COR-L47 (cell line): ENCODE data around the gene KLK10.

Source experiments
- DNase-seq: peaks from one replicate; lab custom pipeline; 2025; lab: John Stamatoyannopoulos, UW

The KLK10 gene, protein sequence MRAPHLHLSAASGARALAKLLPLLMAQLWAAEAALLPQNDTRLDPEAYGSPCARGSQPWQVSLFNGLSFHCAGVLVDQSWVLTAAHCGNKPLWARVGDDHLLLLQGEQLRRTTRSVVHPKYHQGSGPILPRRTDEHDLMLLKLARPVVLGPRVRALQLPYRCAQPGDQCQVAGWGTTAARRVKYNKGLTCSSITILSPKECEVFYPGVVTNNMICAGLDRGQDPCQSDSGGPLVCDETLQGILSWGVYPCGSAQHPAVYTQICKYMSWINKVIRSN

DNA sequence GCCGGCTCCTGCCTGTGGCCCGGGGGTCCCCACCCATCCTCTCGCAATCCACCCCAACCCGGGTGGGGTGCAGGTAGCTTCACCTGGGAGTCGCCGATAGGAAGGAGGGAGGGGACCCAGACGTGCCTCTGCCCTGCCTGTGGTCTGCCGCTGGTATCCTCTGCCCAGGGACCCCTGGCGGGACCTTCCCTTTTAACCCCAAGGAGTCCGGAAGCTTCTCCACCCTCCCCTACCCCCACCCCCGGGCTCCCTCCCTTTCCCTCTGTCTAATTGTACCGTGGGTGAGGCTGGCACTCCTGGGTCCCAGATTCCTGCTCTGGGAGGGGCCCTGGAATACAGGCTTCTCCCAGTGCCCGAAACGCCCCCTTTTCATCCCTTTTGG, at the start of gene KLK10:
TSS of gene KLK10 (minus strand) at position 166 of the 382 bp plus-strand sequence. CDS start 579 bp downstream, outside the sequence.
- no peak for DNase-seq

DNA sequence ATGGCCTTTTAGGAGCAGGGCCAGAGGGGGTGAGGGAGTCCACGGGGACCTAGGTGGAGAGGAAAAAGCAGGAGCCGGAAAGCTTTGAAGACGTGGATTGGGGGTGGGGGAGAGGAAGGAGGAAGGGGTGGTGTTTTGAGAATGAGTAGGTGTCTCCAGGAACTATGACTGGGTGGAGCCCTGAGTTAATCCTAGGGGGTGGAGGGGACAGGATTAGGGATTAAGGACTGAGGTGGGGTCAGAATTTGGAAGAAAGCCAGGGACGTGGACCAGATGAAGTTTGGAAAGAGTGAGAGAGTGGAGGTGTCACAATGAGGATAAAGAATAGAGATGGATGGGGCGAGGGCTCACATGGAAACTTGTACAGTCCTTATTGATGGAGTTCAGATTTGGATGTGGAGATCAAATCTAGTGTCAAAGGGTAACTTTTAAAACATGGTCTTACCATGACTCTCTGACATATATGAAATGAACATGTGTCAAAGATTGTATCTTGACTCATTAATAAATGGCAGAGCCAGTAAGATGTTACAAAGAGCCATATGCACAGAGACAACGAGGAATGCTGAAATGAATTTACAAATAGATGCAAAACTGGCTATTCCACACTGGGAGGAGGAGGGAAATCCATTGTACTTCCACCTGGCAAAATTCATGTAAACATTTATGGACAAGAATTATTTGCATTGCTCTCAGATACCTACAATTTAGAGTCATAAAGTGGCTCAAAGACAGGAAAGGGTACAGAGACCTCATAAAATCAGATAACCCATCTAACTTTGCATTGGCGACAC, 47.1 kb upstream of the KLK10 start:
- DNase-seq = no peak

DNA sequence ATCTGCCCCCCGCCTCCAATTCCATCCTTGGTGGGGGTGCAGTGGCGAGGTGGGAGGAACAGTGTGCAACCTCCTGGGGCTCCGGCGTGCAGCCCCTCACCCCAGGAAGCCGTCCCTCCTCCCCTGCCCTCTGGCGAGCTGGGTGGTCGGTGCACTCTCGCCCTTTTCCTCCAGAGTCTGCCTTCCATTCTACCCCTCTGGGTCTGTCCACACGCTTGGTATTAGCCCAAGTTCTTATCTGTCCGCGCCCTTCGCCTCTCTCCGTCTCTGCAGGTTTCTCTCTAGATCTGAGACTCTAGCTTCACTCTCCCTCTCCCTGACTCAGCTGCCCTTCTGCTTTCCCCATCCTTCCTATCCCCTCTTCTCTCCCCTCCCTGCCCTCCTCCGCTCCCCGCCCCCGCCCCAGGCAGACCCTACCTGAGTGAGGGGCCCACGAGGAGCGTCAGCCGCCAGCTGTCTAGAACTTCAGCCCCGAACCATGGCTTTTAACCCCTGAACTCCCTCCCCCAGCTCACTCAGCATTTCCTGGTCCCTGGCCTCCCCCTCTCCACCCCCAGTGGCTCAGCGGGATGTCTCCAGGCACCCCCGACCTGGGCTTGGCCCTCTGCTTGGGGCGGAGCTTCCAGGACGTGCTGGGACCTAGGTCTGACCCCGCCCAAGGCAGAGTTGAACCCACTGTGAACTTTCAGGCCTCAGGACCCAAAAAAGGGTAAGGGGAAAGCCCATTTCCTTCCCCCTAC, 45.9 kb upstream of the KLK10 start:
- no peak for DNase-seq

DNA sequence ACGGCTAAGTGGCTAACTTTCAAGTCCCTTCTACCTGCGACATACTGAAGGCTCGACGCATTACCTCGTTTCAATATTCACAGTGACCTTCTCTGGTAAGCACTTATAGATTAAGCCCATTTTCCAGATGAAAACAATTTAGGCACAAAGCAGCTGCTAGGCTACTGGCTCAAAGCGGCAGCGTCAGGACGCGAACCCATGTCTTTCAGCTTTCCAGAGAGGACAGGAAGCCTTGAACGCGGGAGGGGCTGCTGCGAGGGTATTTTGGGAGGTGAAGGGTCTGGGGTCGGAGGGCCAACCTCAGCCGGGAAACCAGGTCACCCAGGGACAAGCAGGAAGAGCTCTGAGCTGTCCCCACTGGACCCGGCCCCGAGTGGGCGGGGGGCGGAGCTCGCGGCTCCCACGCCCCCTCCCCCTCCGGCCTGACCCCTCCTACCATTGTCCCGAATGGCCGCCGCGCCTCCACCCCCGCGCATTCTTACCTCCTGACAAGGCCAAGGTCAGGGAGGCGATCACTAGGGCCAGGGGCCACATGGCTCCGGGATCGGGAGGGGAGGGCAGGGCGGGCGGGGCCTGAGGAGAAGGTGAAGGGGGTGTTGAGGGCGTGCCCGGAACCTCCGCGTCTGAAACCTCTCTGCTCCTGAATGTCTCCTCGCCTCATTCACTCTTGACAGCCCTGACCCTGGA, 45.2 kb upstream of the KLK10 start, which contains the start of gene KLK13:
TSS of gene KLK13 (minus strand) at position 559 of the 687 bp plus-strand sequence. CDS start at position 534, 25 bp downstream.
- DNase-seq = no peak

DNA sequence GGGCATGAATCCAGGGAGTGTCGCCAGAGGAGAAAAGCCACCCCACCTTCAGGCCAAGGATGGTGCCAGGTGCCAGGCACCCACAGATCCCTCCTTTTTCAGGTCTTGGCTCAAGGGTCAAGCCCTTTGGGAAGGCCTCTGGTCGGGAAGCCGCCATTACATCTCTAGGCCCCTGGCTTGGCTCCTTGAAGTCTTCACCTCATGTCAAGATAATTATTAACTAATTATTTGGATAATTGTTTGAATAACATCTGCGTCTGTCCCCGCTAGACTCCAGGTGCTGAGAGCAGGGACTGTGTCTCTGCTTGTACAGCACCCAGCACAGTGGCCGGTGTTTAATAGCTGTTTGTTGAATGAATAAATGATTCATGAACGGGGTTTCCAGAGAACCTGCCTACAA, 44.2 kb upstream of the KLK10 start:
- no peak for DNase-seq

DNA sequence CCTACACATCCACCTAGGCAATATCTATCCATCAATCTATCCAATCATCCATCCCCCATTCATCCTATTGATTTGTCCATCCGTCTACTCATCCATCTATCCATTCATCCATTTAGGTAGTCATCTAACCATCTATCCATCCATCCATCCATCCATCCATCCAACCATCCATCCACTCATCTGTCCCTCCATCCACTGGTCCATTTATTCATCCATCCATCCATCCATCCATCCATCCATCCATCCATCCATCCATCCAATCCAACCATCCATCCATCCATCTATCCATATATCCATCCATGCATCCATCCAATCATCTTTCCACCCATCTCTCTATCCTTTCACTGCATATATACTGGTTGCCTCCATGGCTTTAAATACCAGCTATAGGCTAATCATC, 41.5 kb upstream of the KLK10 start:
- DNase-seq = no peak

DNA sequence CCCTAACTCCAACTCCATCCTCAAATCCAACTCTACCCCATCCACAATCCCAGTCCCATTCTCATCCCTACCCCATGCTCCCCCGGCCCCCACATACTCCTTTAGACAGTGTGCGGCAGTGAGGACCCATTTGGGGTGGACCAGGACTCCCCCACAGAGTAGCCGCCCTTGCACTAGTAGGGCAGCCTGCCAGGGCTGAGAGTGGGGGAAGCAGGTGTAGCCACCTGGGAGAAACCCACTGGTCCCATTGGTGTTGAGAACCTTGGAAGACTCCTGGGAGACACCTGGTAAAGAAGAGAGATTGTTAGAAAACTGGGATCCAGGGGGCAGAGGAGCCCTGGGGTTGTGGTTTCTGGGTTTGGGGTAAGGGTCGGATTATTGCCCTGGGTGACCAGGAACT, 40.8 kb upstream of the KLK10 start:
- DNase-seq = no peak

DNA sequence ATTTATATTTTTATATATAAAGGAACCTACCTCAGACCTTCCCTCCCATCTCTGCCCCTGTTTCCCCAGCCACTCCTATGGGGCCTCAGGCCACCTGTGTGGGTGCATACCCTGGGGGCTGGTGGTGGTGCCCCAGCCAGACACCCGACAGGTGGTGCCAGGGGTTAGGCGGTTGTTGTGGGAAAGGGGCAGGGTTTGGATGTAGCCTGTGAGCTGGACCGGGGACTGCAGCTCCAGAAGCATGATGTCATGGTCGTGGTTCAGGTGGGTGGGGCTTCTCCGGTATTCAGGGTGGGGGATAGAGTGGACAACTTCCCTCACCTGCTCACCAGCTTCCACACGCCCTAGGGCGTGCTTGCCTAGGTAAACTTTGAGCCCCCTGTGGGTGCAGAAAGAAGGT, 40.2 kb upstream of the KLK10 start:
- no peak for DNase-seq

DNA sequence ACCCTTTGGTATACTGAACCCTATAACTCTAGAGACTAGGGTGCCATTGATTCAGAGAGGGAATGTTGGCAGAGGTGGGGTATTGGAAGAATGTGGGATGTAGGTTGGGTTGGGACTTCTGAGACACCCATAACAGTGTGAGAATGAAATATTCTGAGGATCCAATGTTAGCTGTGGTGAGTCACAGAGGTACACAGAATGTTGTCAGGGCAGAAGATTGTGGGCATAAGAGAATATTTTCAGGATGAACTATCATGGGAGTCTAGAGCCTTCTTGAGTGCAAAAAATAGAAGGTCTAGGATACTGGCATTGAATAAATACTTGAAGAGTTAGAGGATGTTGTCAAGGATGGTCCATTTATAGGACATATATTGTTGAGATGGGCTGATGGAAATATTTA, 36.4 kb upstream of the KLK10 start:
- no peak for DNase-seq

DNA sequence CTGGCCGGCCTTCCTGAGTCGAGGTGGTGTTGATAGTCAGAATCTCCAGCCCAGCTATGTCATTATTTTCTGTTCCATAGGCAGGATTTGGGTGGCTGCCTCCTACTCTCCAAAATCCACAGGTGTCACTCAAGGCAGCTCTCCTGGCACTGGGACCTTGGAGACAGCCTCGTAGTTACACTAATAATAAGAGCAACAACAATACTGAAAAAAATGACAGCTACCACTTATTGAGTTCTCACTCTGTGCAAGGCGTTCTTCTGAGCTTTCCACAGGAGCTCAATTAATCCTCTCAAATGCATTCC, 27.5 kb upstream of the KLK10 start:
- no peak for DNase-seq

DNA sequence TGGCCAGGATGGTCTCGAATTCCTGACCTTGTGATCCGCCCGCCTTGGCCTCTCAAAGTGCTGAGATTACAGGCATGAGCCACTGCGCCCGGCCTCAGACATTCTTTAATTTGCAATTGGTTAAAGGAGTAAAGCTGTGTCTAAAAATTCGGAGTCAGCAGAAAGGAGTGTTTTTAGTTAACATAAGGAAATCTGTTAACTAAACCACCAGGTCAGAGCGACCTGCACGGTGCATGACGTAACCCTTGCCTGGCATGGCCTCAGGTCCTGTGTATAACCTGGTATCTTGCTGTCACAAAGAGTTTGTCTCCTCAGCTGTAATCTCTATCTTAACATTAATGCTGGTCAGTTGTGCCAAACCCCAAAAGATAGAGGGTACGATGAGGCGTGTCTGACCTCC, 24.8 kb upstream of the KLK10 start:
- DNase-seq = no peak

DNA sequence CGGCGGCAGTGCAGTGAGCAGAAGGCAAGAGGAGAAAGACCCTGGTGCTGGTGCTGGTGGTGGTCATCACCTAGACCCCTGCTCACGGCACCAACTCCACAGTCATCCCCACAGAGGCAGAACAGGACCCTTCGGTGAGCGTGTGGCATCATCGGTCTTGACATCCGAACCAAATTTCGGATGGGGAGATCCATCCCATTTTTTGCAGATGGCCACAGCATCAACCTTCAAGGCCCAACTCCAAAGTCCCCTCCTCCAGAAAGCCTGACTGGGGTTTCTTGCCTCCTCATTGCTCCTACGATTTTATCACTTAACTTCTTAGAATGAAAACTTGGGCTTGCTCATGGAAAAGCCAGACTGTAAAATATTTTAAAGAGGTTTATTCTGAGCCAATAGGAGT, 24.0 kb upstream of the KLK10 start:
- no peak for DNase-seq

DNA sequence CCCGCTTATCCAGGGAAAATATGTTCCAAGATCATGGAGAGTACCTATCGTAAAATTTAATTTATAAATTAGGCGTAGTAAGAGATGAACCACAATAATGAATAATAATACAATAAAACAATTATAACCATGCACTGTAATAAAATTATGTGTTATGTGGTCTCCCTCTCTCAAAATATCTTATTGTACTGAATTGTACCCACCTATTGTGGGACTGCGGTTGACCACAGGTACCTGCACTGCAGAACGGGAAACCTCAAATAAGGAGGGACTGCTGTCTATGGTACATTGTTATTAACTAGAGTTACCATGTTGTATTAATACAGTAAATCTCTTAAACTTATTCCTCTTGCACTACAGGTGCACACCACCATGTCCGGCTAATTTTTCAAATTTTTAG, 20.6 kb upstream of the KLK10 start:
- no peak for DNase-seq

DNA sequence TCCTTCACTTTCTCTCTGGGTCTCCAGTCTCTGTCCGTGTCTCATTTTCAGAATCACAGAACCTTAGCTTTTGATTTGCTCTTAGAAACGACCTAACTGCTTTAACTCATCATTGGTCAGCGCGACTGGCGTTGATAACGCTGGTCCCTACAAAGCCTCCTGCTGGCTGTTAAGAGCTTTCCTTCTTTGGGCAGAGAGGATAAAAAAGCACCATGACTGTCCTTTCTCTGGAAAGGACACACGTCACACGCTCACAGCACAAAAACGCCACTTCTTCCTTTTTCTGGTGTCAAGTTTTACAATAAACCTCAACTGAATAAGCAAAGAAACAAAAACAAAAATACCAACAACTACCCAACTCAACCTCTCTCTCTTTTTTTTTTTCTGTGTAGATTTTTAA, 17.0 kb upstream of the KLK10 start:
- DNase-seq = no peak

DNA sequence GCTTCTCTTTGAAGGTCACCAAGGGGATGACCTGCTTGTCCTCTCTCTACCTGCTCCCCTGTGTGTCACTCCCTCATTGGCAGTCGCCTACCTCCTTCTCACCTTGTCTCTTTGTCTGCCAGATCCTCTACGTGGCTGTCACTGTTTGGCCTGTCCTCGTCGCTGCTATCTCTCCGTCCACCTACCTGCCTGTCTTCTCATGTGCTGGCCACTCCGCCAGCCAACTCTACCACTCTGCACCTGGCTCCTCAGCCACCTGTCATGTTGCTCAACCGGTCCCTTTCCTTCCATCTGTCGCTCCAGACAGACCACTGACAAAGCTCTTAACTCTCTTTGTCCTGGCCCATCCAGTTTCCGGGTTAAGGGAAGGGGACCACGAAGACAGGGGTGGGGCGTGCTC, 15.2 kb upstream of the KLK10 start, which contains the start of gene KLK12:
TSS of gene KLK12 (minus strand) at position 299 of the 400 bp plus-strand sequence. CDS start 381 bp downstream, outside the sequence.
- no peak for DNase-seq

DNA sequence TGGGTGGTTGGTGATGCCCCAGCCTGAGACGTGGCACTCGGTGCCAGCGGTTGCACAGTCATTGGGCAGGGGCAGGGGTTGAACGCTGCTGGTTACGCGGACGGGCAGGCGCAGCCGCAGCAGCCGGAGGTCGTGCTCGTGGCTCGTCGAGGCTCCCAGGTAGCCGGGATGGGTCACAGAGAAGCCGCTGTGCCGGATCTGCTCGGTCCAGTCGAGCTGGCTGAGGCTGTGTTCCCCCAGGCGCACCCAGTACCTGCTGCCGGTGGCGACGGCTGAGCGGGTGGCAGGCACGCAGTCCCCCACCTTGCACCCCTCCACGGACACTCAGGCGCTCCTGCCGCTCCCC, 12.3 kb upstream of the KLK10 start:
- DNase-seq = no peak

DNA sequence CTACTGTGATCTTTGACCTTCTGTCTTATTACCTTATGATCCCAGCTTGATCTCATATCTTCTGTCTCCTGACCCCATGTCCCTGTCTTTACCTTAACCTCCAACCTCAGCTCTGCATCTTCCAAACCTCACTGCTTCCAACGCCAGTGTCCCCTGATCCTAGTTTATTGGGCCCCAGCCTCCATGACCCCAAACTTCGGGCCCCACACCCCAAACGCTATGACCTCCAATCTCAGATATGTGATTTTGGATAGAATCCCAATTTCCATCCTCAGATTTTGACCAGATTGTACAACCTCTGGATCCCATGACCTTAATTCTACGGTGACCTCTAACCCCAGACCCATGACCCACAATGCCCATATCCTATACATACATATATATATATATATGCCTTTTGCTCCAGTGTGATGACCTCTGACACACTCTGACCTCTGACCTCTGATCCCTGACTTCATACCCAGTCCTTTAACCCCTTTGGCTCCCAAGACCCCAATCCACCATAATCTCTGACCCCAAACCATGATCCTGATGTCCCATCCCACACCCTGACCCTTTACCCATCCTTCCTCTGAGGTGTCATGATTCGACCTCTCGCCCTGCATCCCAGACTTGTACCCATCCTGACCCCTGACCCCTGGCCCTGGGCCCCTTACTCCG, 11.8 kb upstream of the KLK10 start:
- DNase-seq = no peak

DNA sequence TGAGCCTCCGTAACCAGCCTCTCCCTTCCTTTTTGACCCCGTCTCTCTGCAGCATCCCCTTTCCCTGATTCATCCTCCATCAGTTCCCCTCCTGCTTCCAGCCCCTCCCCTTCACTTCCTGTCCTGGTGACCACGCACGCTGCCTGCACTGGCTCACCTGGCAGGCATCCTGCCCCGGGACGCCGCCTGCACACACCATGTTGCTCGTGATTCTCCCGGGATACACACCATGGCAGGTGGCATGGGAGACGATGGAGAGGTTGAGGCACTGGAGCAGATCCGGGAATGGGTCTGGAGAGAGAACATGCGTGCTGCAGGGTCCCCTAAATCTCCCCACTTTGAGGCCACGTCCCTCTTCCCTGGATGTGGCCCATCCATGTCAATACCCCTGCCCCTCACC, 11.1 kb upstream of the KLK10 start:
- no peak for DNase-seq

DNA sequence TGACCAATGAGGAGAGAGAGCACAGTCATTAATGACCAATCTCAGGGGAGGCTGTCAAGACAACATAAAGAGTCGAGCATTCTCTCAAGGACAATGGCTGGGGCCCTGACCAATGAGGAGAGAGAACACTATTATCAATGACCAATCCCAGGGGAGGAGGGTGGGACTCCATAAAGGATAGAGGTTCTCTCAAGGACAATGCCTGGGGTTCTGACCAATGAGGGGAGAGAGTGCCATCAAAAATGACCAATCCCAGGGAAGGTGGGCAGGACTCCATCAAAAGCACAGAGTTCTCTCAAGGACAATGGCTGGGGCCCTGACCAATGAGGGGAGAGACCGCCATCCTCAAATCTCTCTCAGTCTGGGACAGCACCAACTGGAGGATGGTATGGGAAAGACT, 10.2 kb upstream of the KLK10 start:
- DNase-seq = no peak

DNA sequence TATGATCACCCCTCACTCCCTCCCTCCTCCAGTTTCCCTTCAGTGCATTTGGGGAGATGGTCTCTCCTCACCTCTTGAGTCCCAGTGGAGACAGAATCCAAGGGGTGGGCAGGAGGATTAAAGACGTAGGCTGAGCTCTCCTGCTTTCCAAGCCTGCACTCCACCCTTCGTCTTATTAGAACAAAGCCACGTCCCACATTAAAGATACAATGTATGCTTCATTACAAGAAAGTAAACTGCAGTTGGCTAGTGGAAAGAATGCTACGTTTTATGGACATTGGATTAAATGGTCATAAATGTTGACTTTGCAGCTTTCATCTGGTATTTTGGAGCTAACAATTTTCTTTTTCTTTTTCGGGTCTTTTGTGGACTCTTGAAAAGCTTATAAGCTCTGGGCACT, 8.4 kb upstream of the KLK10 start:
- no peak for DNase-seq

DNA sequence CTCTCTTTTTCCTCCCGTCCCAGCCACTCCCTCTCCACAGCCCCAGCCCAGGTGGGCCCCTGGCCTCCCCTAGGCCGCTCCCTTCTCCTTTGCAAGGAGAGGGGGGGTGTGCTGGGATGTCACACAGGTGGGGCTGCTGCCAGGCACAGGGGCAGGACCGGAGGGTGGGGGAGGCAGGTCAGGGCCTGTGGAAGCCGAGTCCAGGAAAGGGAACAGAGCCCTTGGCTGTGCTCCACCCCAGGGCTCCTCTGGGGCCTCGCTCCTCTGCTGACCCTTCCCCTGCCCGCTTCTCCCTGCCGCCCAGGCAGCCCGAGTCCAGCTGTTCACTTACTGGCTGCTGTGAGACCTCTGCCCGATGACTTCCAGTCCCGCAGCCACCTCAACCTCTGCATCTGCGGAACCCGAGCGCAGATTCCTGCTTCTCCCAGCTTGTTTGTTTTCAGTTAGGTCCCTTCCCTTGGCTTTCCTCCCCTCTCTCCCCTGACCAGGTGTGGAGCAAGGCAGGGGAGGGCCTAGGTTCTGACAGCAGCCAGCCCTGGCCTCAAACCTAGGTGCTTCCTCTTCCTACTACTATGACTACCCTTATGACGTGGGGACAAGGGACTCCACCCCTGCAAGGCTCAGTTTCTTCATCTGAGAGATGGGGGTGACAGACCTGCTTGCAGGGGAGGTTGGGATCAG, 7.8 kb upstream of the KLK10 start:
- DNase-seq = no peak

DNA sequence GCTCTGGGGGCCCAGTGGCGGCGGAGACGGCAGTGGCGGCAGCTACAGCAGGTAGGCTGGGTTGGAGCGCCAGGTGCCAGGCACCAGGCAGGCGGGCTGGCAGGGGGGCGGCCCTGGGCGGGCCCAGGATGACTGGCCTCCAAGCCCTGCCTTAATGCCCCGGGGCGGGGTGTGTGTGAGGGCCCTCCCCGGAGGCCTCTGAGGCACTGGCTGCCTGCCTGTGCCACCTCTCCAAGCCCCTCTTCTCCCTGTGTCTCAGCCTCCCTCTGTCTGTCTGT, 7.0 kb upstream of the KLK10 start, which contains the start of gene KLK11:
TSS of gene KLK11 (minus strand) at position 63 of the 278 bp plus-strand sequence. CDS start 985 bp downstream, outside the sequence.
- DNase-seq = peak; percentile 51
